ENCODE results near the gene SMIM15. TPM values are rescaled to one million over a fixed set of nuclear protein-coding genes. Genes with fewer than 3 reads are reported as not detected.
"Not testable (repeated sequence)": the region's sequence is repeated elsewhere in the genome, so short reads cannot be mapped to it uniquely, and the experiment has no call there.

The SMIM15 gene
- total RNA-seq, 4 donors from 2014 or later: 6.6 to 56.9 (median 30.9) TPM

- in situ Hi-C loops (cut with MboI; ENCODE audit: low pct_ligation_motif_present in 1 of 4, low pct_unique_long_range_greater_than_20kb in 1 of 4, low sequenced_read_pairs in 3 of 4) (no loop called here), intact Hi-C loops (cut with DNase I; ENCODE audit: low total_unique reads) (no loop called here)
- Histone ChIP-seq H3K36me3 (no peaks in the 10 kb centered on the region), H3K4me3 (no peak overlapping the region), H3K9me3 (no peaks in the 10 kb centered on the region), H3K27ac (no peak overlapping the region), H3K4me1 (no peaks in the 10 kb centered on the region), H3K27me3 (no peaks in the 10 kb centered on the region)
- WGBS, 2 donors (ENCODE audit: low coverage in 1 of 2): 92% methylated on average over 8 of the region's 8 CpGs; no CpG with 5 or more reads in 1 of the 2 donors
- TF ChIP-seq POLR2A (IDR thresholded peaks at IDR 0.05) (no peak), POLR2AphosphoS5 (IDR thresholded peaks at IDR 0.05) (no peak), EP300 (IDR thresholded peaks at IDR 0.05; ENCODE audit: low read depth) (no peak), CTCF (IDR thresholded peaks at IDR 0.05) (no peak)
- DNase-seq: no peak
Measured at GRCh38 chr5:61200582-61201155, 38.4 kb upstream of the SMIM15 start.

- H3K4me1 ChIP-seq: no peaks in the 10 kb centered on the region
- H3K27ac ChIP-seq: no peak overlapping the region
- H3K36me3 ChIP-seq: no peaks in the 10 kb centered on the region
- intact Hi-C loops (cut with DNase I; ENCODE audit: low total_unique reads): no loop called here
- TF ChIP-seq CTCF (IDR thresholded peaks at IDR 0.05) (no peak), POLR2A (IDR thresholded peaks at IDR 0.05) (no peak), POLR2AphosphoS5 (IDR thresholded peaks at IDR 0.05) (no peak), EP300 (IDR thresholded peaks at IDR 0.05; ENCODE audit: low read depth) (no peak)
- DNase-seq: no peak
- WGBS, 2 donors (ENCODE audit: low coverage in 1 of 2): 91 to 96% methylated on average over 2 of the region's 2 CpGs
- no peak overlapping the region for H3K4me3 ChIP-seq
- H3K27me3 ChIP-seq: no peaks in the 10 kb centered on the region
- in situ Hi-C loops (cut with MboI; ENCODE audit: low pct_ligation_motif_present in 1 of 4, low pct_unique_long_range_greater_than_20kb in 1 of 4, low sequenced_read_pairs in 3 of 4): no loop called here
- no peaks in the 10 kb centered on the region for H3K9me3 ChIP-seq
Measured at GRCh38 chr5:61198606-61199005, 36.3 kb upstream of the SMIM15 start.

GRCh38 chr5:61187826-61188225 is 25.6 kb upstream of the SMIM15 start:
- 97% methylated on average over 2 of the region's 2 CpGs; no CpG with 5 or more reads in 1 of the 2 donors for WGBS, 2 donors (ENCODE audit: low coverage in 1 of 2)
- in situ Hi-C loops (cut with MboI; ENCODE audit: low pct_ligation_motif_present in 1 of 4, low pct_unique_long_range_greater_than_20kb in 1 of 4, low sequenced_read_pairs in 3 of 4): not testable (repeated sequence)

GRCh38 chr5:61187352-61187751 is 25.1 kb upstream of the SMIM15 start:
- H3K4me1 ChIP-seq; intact Hi-C loops (cut with DNase I; ENCODE audit: low total_unique reads); DNase-seq; H3K36me3 ChIP-seq; H3K27me3 ChIP-seq; in situ Hi-C loops (cut with MboI; ENCODE audit: low pct_ligation_motif_present in 1 of 4, low pct_unique_long_range_greater_than_20kb in 1 of 4, low sequenced_read_pairs in 3 of 4); H3K27ac ChIP-seq; H3K9me3 ChIP-seq; H3K4me3 ChIP-seq: not testable (repeated sequence)

More at GRCh38 chr5:61187826-61188225, 25.6 kb upstream of the SMIM15 start:
- intact Hi-C loops (cut with DNase I; ENCODE audit: low total_unique reads); H3K4me3 ChIP-seq; H3K9me3 ChIP-seq; H3K4me1 ChIP-seq; H3K27me3 ChIP-seq; H3K27ac ChIP-seq; H3K36me3 ChIP-seq; DNase-seq: not testable (repeated sequence)

- no peak for DNase-seq
- no peak overlapping the region for H3K4me3 ChIP-seq
- intact Hi-C loops (cut with DNase I; ENCODE audit: low total_unique reads): no loop called here
- TF ChIP-seq POLR2A (IDR thresholded peaks at IDR 0.05) (no peak), CTCF (IDR thresholded peaks at IDR 0.05) (no peak), EP300 (IDR thresholded peaks at IDR 0.05; ENCODE audit: low read depth) (no peak), POLR2AphosphoS5 (IDR thresholded peaks at IDR 0.05) (no peak)
- no peaks in the 10 kb centered on the region for H3K9me3 ChIP-seq
- no peaks in the 10 kb centered on the region for H3K4me1 ChIP-seq
- in situ Hi-C loops (cut with MboI; ENCODE audit: low pct_ligation_motif_present in 1 of 4, low pct_unique_long_range_greater_than_20kb in 1 of 4, low sequenced_read_pairs in 3 of 4): no loop called here
- H3K27ac ChIP-seq: no peak overlapping the region
- H3K36me3 ChIP-seq: no peaks in the 10 kb centered on the region
- H3K27me3 ChIP-seq: no peaks in the 10 kb centered on the region
- WGBS, 2 donors (ENCODE audit: low coverage in 1 of 2): 73 to 94% methylated on average over 2 of the region's 2 CpGs
Measured at GRCh38 chr5:61186634-61187033, 24.4 kb upstream of the SMIM15 start.
